ENCODE data around the gene PPFIA4.

Gene PPFIA4

GRCh38 chr1:203045821-203046594 is 19.7 kb downstream of the PPFIA4 start:
- DNase-seq (ENCODE audit: low spot score): no peak
- TF ChIP-seq CTCF (IDR thresholded peaks at IDR 0.05; ENCODE audit: borderline replicate concordance, control extremely low read depth, extremely low read depth, insufficient read depth, missing control alignments): no peak
- in situ Hi-C loops (cut with MboI; ENCODE audit: low sequenced_read_pairs, unreplicated experiment): no loop called here

- in situ Hi-C loops (cut with MboI; ENCODE audit: low sequenced_read_pairs, unreplicated experiment): no loop called here
- no peak for TF ChIP-seq CTCF (IDR thresholded peaks at IDR 0.05; ENCODE audit: borderline replicate concordance, control extremely low read depth, extremely low read depth, insufficient read depth, missing control alignments)
- DNase-seq (ENCODE audit: low spot score): no peak
Observed at GRCh38 chr1:203046984-203047630, 20.8 kb downstream of the PPFIA4 start.

- no peak for DNase-seq (ENCODE audit: low spot score)
- in situ Hi-C loops (cut with MboI; ENCODE audit: low sequenced_read_pairs, unreplicated experiment): no loop called here
- no peak for TF ChIP-seq CTCF (IDR thresholded peaks at IDR 0.05; ENCODE audit: borderline replicate concordance, control extremely low read depth, extremely low read depth, insufficient read depth, missing control alignments)
Observed at GRCh38 chr1:203048086-203048485, 21.8 kb downstream of the PPFIA4 start.

- TF ChIP-seq CTCF (IDR thresholded peaks at IDR 0.05; ENCODE audit: borderline replicate concordance, control extremely low read depth, extremely low read depth, insufficient read depth, missing control alignments): no peak
- in situ Hi-C loops (cut with MboI; ENCODE audit: low sequenced_read_pairs, unreplicated experiment): no loop called here
- no peak for DNase-seq (ENCODE audit: low spot score)
Observed at GRCh38 chr1:203048555-203049051, 22.3 kb downstream of the PPFIA4 start.

- no peak for TF ChIP-seq CTCF (IDR thresholded peaks at IDR 0.05; ENCODE audit: borderline replicate concordance, control extremely low read depth, extremely low read depth, insufficient read depth, missing control alignments)
- in situ Hi-C loops (cut with MboI; ENCODE audit: low sequenced_read_pairs, unreplicated experiment): no loop called here
Observed at GRCh38 chr1:203049077-203049476, 22.8 kb downstream of the PPFIA4 start.

GRCh38 chr1:203049576-203050180 is 23.4 kb downstream of the PPFIA4 start:
- in situ Hi-C loops (cut with MboI; ENCODE audit: low sequenced_read_pairs, unreplicated experiment): no loop called here
- no peak for TF ChIP-seq CTCF (IDR thresholded peaks at IDR 0.05; ENCODE audit: borderline replicate concordance, control extremely low read depth, extremely low read depth, insufficient read depth, missing control alignments)
- DNase-seq (ENCODE audit: low spot score): no peak

More at GRCh38 chr1:203049077-203049476, 22.8 kb downstream of the PPFIA4 start:
- no peak for DNase-seq (ENCODE audit: low spot score)

Data from GM13976 (cell line).